GM23338 (cell line): Measurements from ENCODE around the gene NXPE3.

Source experiments
- CREB1 ChIP-seq: fragments of 250-450 bp; sonication (Bioruptor Pico); IDR thresholded peaks from 2 replicates; pipeline ENCODE4 v1.5.0; 2020; ENCODE audit warnings: low read depth, mild to moderate bottlenecking, moderate library complexity
- CTCF ChIP-seq, 2 experiments: fragments of 200-600 bp in 1 of 2; sonication (generic) in 1 of 2; conservative IDR thresholded peaks; 2 replicates each; pipeline versions ENCODE4 v1.5.1 to v1.6.1; 2016 to 2017; ENCODE audit warnings: antibody characterized with exemption in 2 of 2, low read depth in 2 of 2, mild to moderate bottlenecking in 2 of 2, moderate library complexity in 1 of 2
- EZH2 ChIP-seq: fragments of 200-600 bp; sonication (generic); IDR thresholded peaks from one replicate; pipeline ENCODE4 v1.8.0; 2017; ENCODE audit warnings: antibody characterized with exemption, mild to moderate bottlenecking, low read depth; ENCODE audit not compliant: unreplicated experiment
- EZH2phosphoT487 ChIP-seq: fragments of 200-600 bp; sonication (generic); IDR thresholded peaks from one replicate; pipeline ENCODE4 v1.8.1; 2018; ENCODE audit warnings: antibody characterized with exemption; ENCODE audit not compliant: unreplicated experiment
- JUNB ChIP-seq: IDR thresholded peaks from one replicate; pipeline ENCODE4 v1.6.1; 2016; ENCODE audit warnings: antibody characterized with exemption; ENCODE audit not compliant: unreplicated experiment
- POLR2AphosphoS5 ChIP-seq: IDR thresholded peaks from 2 replicates; pipeline ENCODE4 v1.6.1; 2016; ENCODE audit warnings: antibody characterized with exemption, low read depth
- STAT1 ChIP-seq: IDR thresholded peaks from one replicate; pipeline ENCODE4 v1.6.1; 2016; ENCODE audit warnings: antibody characterized with exemption; ENCODE audit not compliant: unreplicated experiment
- ZNF114 ChIP-seq: fragments of 250-450 bp; sonication (Bioruptor Pico); IDR thresholded peaks from 2 replicates; pipeline ENCODE4 v1.5.0; 2020; ENCODE audit warnings: mild to moderate bottlenecking, moderate library complexity
- ZNF331 ChIP-seq: fragments of 250-450 bp; sonication (Bioruptor Pico); IDR thresholded peaks from 2 replicates; pipeline ENCODE4 v1.5.0; 2020; ENCODE audit warnings: low read depth, mild to moderate bottlenecking, moderate library complexity
- TF ChIP-seq, protein P1 (sequence below): IDR thresholded peaks from one replicate; pipeline ENCODE4 v1.6.1; 2018; ENCODE audit warnings: antibody characterized with exemption; ENCODE audit not compliant: unreplicated experiment
- TF ChIP-seq, protein P2 (sequence below): IDR thresholded peaks from 2 replicates; pipeline ENCODE4 v1.6.1; 2016; ENCODE audit warnings: antibody characterized with exemption

DNA sequence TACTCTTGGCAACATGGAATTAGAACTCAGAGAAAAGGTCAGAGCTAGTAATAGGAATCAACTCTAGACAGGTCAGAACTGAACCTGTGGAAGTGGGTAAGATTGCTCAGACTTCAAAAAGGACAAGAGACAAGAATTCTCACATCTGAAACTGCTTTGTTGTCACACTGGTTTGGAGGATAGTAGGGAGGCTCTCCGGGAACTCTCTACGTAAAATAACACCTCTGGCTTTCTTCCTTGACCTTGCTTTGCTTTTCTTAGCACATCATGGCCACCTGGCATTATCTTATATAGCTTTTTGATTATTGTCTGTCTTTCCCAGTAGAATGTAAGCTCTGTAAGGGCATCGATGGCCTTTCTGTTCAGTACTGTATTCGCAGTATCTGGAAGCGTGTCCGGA, 57.1 kb downstream of the NXPE3 start:
- no peak for TF ChIP-seq CTCF (conservative IDR thresholded peaks at IDR 0.05; ENCODE audit: low read depth in 2 of 2)
- TF ChIP-seq EZH2, result no peak
- TF ChIP-seq, protein P1, sequence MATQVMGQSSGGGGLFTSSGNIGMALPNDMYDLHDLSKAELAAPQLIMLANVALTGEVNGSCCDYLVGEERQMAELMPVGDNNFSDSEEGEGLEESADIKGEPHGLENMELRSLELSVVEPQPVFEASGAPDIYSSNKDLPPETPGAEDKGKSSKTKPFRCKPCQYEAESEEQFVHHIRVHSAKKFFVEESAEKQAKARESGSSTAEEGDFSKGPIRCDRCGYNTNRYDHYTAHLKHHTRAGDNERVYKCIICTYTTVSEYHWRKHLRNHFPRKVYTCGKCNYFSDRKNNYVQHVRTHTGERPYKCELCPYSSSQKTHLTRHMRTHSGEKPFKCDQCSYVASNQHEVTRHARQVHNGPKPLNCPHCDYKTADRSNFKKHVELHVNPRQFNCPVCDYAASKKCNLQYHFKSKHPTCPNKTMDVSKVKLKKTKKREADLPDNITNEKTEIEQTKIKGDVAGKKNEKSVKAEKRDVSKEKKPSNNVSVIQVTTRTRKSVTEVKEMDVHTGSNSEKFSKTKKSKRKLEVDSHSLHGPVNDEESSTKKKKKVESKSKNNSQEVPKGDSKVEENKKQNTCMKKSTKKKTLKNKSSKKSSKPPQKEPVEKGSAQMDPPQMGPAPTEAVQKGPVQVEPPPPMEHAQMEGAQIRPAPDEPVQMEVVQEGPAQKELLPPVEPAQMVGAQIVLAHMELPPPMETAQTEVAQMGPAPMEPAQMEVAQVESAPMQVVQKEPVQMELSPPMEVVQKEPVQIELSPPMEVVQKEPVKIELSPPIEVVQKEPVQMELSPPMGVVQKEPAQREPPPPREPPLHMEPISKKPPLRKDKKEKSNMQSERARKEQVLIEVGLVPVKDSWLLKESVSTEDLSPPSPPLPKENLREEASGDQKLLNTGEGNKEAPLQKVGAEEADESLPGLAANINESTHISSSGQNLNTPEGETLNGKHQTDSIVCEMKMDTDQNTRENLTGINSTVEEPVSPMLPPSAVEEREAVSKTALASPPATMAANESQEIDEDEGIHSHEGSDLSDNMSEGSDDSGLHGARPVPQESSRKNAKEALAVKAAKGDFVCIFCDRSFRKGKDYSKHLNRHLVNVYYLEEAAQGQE, result no peak
- TF ChIP-seq EZH2phosphoT487, result no peak
- TF ChIP-seq POLR2AphosphoS5, result no peak
- TF ChIP-seq, protein P2, sequence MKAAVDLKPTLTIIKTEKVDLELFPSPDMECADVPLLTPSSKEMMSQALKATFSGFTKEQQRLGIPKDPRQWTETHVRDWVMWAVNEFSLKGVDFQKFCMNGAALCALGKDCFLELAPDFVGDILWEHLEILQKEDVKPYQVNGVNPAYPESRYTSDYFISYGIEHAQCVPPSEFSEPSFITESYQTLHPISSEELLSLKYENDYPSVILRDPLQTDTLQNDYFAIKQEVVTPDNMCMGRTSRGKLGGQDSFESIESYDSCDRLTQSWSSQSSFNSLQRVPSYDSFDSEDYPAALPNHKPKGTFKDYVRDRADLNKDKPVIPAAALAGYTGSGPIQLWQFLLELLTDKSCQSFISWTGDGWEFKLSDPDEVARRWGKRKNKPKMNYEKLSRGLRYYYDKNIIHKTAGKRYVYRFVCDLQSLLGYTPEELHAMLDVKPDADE, result no peak
- TF ChIP-seq STAT1, result no peak
- TF ChIP-seq ZNF331, result no peak
- no peak for TF ChIP-seq JUNB
- no peak for TF ChIP-seq ZNF114 (CRISPR knock-in tag)
- TF ChIP-seq CREB1, result no peak
